GM12864 (cell line): ENCODE measurements around the gene CTIF.

ENCODE experiments used
- DNase-seq: peaks from one replicate; pipeline ENCODE4 v3.0.0-alpha.2; 2011; ENCODE audit warnings: low read depth
- H3K4me3 ChIP-seq: 2 replicates; pipeline ENCODE4 v1.5.1; 2011; ENCODE audit warnings: mild to moderate bottlenecking, low read depth, low read length, control low read depth
- TF ChIP-seq, protein P1 (sequence below): IDR thresholded peaks from 2 replicates; pipeline ENCODE4 v1.5.1; 2011; ENCODE audit warnings: low read depth, mild to moderate bottlenecking, moderate library complexity, low read length, control low read depth, inconsistent platforms; ENCODE audit errors: missing control alignments

CTIF gene

DNA sequence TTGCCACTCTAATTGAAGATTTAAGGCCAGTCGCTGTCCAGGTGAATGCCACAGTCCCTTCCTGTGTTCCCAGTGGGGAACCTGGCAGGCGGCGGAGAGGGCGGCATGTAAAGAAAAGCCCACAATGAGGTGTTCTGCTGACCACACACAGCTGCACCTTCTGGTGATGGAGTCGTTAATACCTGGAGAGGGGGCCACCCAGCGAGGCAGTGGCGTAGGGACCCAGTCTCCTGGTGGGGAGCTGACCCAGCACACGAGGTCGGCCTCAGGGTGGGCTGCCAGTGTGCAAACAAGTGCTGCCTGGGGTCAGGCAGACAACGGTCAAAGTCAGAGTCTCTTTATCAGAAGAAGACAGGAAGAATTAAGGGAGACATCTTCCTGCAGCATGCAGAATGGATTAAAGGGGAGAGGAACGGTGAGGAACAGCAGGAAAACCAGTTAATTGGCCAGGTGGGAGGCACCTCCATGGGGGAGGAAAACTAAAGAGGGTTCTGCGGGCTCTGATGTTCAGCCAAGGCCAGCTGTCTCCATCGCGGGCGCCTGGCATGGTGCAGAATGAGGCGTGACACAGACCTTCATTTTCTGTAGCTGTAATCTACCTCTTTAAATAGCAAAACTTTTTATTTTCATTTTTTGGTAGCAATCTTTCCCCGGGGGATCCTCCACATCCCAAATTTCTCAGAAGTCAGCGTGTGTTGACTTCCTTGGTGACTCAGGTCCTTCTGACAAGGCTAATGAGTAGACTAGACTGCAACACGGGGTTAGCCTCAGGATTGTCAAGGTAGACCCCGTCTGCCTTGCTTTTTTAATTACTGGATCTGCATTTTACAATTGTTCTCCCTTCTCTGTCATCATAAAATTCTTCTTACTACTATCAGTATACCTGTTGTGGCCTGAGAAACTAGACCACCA lies 333.7 kb downstream of the CTIF start:
- DNase-seq, result no peak
- no peak overlapping the region for H3K4me3 ChIP-seq

DNA sequence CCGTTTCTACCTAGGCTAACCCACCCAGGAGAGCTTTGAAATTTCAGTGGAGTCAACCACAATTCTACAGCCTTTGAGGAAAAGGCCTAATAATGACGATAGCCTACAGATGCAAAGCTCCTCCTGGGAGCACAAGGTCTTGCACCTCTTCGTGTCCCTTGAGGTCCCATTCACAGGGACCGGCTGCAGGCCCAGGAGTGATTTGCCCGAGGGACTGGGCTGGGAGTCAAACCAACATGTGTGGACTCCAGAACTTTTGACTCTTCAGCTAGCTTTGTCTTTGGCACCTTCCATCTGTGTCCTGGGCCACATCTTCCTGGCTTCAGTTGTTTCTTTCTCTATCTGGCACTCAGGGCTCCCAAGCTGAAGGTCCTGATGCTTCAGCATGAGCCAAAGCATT lies 335.4 kb downstream of the CTIF start:
- H3K4me3 ChIP-seq, result no peak overlapping the region
- TF ChIP-seq, protein P1, sequence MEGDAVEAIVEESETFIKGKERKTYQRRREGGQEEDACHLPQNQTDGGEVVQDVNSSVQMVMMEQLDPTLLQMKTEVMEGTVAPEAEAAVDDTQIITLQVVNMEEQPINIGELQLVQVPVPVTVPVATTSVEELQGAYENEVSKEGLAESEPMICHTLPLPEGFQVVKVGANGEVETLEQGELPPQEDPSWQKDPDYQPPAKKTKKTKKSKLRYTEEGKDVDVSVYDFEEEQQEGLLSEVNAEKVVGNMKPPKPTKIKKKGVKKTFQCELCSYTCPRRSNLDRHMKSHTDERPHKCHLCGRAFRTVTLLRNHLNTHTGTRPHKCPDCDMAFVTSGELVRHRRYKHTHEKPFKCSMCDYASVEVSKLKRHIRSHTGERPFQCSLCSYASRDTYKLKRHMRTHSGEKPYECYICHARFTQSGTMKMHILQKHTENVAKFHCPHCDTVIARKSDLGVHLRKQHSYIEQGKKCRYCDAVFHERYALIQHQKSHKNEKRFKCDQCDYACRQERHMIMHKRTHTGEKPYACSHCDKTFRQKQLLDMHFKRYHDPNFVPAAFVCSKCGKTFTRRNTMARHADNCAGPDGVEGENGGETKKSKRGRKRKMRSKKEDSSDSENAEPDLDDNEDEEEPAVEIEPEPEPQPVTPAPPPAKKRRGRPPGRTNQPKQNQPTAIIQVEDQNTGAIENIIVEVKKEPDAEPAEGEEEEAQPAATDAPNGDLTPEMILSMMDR, result no peak
- no peak for DNase-seq

More for the DNA sequence above, 333.7 kb downstream of the CTIF start:
- TF ChIP-seq, protein P1, result no peak

DNA sequence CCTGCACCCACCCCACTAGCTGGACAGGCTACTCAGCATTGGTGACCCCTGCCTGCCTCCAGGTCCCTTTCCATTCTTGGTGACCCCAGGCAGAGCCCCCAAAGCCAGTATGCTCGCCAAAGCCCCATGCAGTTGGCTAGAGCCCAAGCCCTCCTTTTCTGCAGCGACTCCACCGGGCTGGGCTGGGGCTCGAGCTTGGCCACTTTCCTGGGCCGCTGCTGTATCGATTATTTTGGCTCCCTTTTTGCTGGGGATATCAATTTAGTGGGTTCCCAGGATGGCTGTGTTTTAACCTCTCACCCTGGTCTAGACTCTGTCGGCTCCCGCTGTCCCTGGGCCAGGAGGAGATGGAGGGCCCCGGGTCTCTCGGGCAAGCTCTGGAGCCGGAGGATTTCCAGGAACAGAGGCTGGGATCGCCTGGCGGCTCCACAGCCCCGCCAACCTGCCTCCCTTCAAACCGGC lies 335.9 kb downstream of the CTIF start:
- H3K4me3 ChIP-seq, result no peak overlapping the region
- TF ChIP-seq, protein P1, result no peak
- no peak for DNase-seq

DNA sequence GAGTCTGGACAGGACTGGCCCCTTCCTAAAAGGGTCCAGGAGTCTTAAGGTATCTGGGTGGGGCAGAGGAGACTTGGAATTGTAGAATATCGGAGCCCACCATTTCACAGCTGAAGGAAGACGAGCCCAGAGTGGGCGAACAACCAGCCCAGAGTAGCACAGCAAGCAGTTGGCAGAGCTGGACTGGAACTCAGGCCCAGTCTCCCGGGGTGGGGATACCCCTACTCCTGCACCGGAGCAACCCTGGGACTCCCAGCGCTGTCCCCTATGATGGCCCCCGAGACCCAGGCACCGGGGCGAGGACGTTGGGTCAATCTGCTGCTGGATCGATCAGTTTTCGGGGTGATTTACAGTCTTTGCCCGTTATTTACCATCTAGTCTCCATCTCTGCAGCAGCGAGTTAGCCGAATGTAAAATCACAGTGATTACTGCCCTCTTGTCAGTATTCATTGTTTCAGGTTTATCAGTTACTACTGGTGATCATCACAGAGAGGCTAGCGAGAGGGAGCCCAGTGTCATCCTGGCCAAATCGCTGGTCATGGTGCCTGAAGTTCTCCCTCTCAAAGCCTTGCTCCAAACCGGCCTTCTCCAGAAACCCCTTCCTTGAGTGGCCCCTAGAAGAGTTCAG lies 336.6 kb downstream of the CTIF start:
- TF ChIP-seq, protein P1, result no peak
- no peak overlapping the region for H3K4me3 ChIP-seq
- DNase-seq, result no peak

DNA sequence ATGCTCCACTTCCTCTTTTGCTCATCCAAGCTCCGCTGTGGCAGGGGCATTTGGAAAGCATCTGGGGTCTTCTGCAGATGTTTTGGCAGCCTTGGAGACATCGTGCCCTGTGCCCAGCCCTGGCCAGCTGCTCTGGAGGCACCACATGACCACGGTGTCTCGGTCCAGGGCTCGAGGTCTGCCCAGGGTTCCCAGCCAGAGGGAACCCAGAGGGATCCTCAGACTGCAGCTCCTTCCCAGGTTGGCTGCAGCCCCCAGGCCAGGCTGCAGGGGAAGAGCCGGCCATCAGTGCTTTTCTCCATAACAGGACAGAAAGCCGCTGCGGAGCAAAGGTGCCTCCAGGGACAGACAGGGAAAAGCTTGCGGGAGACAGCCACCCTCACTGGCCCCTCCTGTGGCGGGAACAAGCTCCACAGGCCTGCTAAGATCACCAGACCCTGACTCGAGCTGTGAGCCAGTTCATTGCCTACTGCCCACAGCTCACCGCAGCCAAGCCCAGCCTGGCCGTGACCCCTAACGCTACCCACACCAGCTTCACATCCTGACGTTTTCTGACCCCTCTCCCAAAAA lies 337.2 kb downstream of the CTIF start:
- TF ChIP-seq, protein P1, result no peak
- DNase-seq, result no peak

DNA sequence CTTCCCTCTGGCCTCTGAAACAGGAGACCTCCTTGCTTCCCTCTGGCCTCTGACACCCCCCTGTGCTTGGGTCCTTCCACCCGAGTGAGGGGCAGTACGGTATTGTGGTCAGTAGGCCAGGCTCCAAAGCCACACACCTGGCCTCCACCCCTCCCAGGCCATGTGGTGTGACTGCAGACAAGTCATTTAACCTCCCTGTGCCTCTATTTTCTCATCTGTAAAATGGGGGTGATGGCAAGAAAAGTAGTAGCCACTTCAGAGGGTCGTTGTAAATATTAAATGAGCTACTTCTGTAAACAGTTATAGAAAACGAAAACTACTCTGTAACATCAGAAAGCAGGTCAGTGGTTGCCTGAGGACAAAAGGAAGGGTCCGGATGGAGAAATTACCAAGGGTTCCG lies 337.8 kb downstream of the CTIF start:
- TF ChIP-seq, protein P1, result no peak
- no peak overlapping the region for H3K4me3 ChIP-seq
- no peak for DNase-seq

More for the DNA sequence above, 337.2 kb downstream of the CTIF start:
- no peak overlapping the region for H3K4me3 ChIP-seq
